IPS DF 4.7 (cell line): ENCODE results near the gene PLLP.

Experiments
- DNase-seq: peaks from one replicate; pipeline ENCODE4 v3.0.0-alpha.2; 2013; ENCODE audit warnings: low spot score; ENCODE audit errors: extremely low read depth

Gene PLLP

GRCh38 chr16:57257455-57258070 lies 26.9 kb downstream of the PLLP start:
- no peak for DNase-seq

GRCh38 chr16:57256601-57257395 lies 27.7 kb downstream of the PLLP start:
- DNase-seq: no peak

- DNase-seq: no peak
Observed at GRCh38 chr16:57255686-57256415, 28.6 kb downstream of the PLLP start.

GRCh38 chr16:57253466-57253865 lies 31.0 kb downstream of the PLLP start:
- no peak for DNase-seq

- DNase-seq: no peak
Observed at GRCh38 chr16:57252148-57252721, 32.2 kb downstream of the PLLP start.

- DNase-seq: no peak
Observed at GRCh38 chr16:57251352-57251751, 33.1 kb downstream of the PLLP start.

- DNase-seq: no peak
Observed at GRCh38 chr16:57245472-57246113, 38.9 kb downstream of the PLLP start.

GRCh38 chr16:57244767-57245471 lies 39.6 kb downstream of the PLLP start, which contains the start of gene ARL2BP:
Gene ARL2BP (plus strand): TSS chr16:57245259. CDS start chr16:57245368, 109 bp downstream.
- DNase-seq: peak; percentile 87

GRCh38 chr16:57244463-57244766 lies 40.1 kb downstream of the PLLP start:
- DNase-seq: no peak

- DNase-seq: no peak
Observed at GRCh38 chr16:57242650-57243049, 41.8 kb downstream of the PLLP start.

- DNase-seq: no peak
Observed at GRCh38 chr16:57240851-57241250, 43.6 kb downstream of the PLLP start.

GRCh38 chr16:57239107-57239506 lies 45.4 kb downstream of the PLLP start:
- no peak for DNase-seq

- no peak for DNase-seq
Observed at GRCh38 chr16:57238682-57239081, 45.8 kb downstream of the PLLP start.

GRCh38 chr16:57236022-57236350 lies 48.5 kb downstream of the PLLP start:
- DNase-seq: no peak

GRCh38 chr16:57235128-57236021 lies 49.1 kb downstream of the PLLP start:
- no peak for DNase-seq

- DNase-seq: no peak
Observed at GRCh38 chr16:57234707-57235092, 49.8 kb downstream of the PLLP start.

- DNase-seq: no peak
Observed at GRCh38 chr16:57233944-57234706, 50.3 kb downstream of the PLLP start.

GRCh38 chr16:57231821-57232350 lies 52.6 kb downstream of the PLLP start:
- DNase-seq: no peak

- DNase-seq: no peak
Observed at GRCh38 chr16:57229079-57229478, 55.4 kb downstream of the PLLP start.
